GM19099 (cell line): Measurements from ENCODE around the gene SPON1.

ENCODE experiments used
- POLR2A ChIP-seq: IDR thresholded peaks from 3 replicates; pipeline ENCODE4 v1.6.1; 2011; ENCODE audit warnings: low read depth; ENCODE audit not compliant: insufficient read length; ENCODE audit errors: extremely low read depth

SPON1 gene

DNA sequence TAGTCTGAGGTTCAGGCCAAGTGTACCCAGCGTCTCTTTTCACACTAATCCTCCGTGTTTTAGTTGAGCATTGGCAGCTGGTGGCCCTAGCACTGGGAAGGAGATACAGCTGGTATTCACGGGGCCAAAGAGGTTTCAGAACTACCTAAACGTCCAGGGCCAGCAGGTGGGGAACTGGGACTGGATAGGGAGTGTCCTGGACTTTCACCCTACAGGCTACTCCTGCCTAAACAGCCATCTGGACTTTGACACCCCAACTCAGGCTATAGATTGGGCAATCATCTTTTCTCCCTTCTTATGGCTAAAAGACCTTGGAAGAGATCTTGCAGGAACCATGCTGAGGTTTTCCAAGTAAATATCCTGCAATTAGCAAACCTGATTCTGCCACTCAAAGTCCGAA, 2.8 kb downstream of the SPON1 start:
- no peak for TF ChIP-seq POLR2A

- TF ChIP-seq POLR2A, result no peak
These were observed 3.5 kb downstream of the SPON1 start for GRCh38 chr11:13966013-13966412.

- TF ChIP-seq POLR2A, result no peak
These were observed 4.0 kb downstream of the SPON1 start for GRCh38 chr11:13966486-13966885.

DNA sequence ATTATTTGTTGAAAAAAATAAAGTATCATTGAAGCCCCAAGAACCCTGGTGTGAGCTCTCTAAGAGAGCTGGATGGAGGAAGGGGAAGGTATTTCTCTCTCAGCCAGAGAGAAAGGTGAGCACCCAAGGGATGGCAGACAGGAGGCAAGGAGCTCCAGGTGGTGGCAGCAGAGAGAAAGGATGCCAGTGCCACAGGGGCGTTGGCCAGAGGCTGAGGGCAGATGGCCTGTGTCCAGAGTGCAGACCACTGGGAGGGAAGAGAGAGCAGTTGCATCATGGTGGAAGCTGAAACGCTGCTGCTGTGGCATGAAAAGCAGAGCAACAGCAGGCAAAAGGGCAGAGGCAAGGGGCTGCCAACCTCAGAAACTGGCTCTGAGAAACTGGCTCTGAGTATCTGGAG, 8.5 kb downstream of the SPON1 start:
- TF ChIP-seq POLR2A, result no peak

GRCh38 chr11:13972043-13972910, 9.8 kb downstream of the SPON1 start:
- no peak for TF ChIP-seq POLR2A

GRCh38 chr11:13972944-13973343, 10.4 kb downstream of the SPON1 start:
- no peak for TF ChIP-seq POLR2A

DNA sequence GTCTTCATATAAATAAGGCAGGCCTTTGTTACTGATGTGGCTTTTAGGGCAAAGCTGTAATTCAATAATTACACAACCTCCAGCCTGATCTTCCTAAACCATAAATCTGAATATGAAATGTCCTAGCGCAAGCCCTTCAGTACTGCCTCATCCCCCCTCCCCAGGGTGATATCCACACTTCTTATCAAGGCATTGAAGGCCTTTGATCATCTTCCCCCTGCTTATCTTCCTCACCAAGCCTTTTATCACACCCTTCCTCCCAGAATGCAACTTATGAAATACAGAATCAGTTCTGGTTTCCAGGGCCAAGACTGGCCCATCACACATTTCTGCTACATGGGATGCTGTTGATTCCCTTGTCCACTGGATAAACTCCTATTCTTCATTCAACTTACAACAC, 12.1 kb downstream of the SPON1 start:
- no peak for TF ChIP-seq POLR2A

- no peak for TF ChIP-seq POLR2A
These were observed 20.7 kb downstream of the SPON1 start for GRCh38 chr11:13983081-13983751.

DNA sequence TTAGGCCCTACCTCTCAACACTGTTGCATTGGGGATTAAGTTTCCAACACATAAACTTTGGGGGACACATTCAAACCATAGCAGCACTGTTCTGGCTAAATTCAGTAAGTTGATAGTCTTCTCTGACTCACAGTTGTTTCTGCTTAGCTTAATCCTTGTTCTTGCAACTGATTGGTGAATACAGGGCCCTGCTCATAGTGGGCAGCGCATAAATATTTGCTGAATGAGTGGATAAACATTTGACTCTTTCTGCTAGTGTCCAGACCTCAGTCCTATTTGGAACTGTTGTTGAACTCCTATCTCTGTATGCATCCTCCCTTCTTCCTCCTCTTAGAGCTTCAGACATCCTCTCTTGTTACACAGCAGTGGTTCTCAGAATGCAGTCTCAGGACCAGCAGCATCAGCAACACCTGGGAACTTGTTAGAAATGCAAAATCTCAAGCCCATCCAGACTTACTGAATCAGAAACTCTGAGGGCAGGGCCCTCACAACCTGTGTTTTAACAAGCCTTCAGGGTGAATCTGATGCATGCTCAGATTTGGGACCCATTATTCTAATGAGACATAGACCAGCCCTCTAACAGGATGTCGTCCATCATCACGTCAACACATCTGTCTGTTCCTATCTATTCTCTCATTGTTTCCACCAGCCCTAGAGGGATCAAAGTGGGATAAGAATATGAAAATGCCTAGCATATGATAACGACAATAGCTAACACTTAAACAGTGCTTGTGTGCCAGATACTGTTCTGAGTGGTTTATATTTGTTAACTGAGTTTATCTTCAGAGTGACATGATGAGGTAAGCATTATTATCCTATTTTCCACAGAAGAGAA, 22.3 kb downstream of the SPON1 start:
- no peak for TF ChIP-seq POLR2A

DNA sequence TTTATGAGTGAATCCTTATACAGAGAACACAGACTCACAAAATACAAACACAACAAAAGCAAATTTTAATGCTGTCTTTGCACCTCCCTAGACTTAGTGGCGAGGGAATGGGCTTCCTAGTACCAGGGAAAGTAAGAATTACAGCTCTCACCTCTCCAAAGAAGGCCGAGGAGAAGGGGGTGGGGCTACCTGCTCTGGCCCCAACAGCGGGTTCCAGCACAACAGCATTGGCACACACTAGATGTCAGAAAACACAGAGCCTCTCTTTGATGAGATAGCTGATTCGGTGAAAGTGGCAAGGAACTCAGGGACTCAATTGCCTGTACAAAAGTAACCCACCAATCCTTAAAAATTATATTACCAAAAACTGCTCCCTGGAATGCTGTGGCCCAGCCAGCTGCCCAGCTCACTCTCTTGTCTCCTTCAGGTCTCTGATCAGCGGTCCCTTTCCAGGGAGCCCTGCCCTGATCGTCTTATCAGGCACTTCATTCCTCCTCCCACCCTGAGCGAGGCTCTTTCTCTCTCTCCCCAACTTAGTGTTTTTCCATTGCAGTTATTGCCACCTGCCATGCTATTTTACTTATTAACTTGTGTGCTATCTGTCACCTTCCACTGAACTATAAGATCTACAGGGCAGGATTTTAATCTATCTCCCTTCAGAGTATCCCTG, 30.7 kb downstream of the SPON1 start:
- TF ChIP-seq POLR2A, result no peak

DNA sequence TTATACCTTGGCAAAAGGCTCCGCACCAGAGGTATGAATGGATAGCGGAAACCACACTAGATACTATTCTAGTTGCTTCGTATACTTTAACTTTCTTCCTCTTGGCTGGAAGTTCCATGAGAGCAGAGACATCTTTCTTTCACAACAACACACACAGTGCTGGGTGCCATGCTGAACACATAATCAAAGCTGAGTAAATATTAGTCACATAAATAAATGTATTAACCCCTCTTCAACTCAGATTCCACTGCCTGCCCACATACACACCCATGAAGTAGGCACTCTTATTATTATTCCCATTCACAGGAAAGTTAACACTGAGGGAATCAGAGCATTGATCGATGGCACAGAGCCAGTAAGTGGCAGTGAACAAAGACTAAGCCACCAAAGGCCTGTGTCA, 35.4 kb downstream of the SPON1 start:
- no peak for TF ChIP-seq POLR2A

- no peak for TF ChIP-seq POLR2A
These were observed 37.2 kb downstream of the SPON1 start for GRCh38 chr11:13999704-14000103.

- no peak for TF ChIP-seq POLR2A
These were observed 39.1 kb downstream of the SPON1 start for GRCh38 chr11:14001597-14001996.

GRCh38 chr11:14007566-14007965, 45.0 kb downstream of the SPON1 start:
- no peak for TF ChIP-seq POLR2A

GRCh38 chr11:14010665-14011064, 48.1 kb downstream of the SPON1 start:
- TF ChIP-seq POLR2A, result no peak
